ENCODE results near the gene OXNAD1. TPM values are rescaled to one million over a fixed set of nuclear protein-coding genes. Genes with fewer than 3 reads are reported as not detected.
"Not testable (repeated sequence)": the region's sequence is repeated elsewhere in the genome, so short reads cannot be mapped to it uniquely, and the experiment has no call there.

Gene OXNAD1
- polyA plus RNA-seq, 4 donors, result 8.5 to 19.1 (median 18.4) TPM

DNA sequence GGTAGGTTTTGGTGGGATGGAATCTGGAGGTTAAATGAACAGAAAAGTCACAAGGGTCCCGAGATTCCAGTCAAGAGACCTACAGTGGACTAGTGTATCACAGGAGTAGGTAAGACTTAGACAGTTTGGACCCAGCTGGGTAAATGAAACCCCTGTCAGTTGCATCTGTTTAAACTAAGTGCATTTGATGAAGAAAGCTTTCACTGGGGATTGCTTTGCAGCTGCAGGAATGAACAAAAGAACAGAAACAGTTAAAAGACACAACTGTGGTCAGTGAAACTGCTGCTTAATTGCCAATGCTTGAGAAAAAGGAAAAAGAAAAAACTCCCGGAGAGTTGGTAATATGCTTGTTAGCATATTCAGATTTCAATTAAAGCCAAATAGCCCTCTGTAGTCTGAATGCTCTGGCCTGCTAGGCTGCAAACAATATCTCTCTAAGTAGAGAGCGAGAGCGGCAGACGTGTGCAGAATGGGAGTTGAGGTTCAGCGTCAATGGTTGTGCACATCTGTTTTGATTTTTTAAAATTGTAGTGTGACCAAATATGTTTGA is 37.1 kb downstream of the OXNAD1 start:
- DNase-seq (ENCODE audit: low read depth in 4 of 4, low spot score in 3 of 4), result no peak

DNA sequence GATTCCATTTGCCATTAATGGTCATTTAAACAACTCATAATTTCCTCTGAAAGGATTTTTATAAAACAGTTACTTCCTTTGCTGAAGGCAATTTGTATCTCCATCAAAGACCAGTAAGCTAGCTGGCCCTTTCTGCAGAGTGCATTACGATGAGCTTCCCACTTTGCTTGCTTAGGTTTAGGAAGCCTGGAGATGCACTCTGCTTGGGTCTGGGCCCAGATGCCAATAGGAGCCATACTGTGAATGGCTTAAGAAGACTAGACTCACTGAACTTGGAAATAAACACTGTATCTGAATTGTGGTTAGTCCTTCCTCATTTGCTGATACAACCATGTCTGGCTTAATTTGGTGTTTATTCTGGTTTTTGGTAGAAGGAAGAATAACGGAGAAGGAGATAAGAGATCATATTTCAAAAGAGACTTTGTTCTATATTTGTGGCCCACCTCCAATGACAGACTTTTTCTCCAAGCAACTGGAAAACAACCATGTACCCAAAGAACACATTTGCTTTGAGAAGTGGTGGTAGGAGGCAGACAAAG is 38.1 kb downstream of the OXNAD1 start:
- DNase-seq (ENCODE audit: low read depth in 4 of 4, low spot score in 3 of 4), result no peak

DNA sequence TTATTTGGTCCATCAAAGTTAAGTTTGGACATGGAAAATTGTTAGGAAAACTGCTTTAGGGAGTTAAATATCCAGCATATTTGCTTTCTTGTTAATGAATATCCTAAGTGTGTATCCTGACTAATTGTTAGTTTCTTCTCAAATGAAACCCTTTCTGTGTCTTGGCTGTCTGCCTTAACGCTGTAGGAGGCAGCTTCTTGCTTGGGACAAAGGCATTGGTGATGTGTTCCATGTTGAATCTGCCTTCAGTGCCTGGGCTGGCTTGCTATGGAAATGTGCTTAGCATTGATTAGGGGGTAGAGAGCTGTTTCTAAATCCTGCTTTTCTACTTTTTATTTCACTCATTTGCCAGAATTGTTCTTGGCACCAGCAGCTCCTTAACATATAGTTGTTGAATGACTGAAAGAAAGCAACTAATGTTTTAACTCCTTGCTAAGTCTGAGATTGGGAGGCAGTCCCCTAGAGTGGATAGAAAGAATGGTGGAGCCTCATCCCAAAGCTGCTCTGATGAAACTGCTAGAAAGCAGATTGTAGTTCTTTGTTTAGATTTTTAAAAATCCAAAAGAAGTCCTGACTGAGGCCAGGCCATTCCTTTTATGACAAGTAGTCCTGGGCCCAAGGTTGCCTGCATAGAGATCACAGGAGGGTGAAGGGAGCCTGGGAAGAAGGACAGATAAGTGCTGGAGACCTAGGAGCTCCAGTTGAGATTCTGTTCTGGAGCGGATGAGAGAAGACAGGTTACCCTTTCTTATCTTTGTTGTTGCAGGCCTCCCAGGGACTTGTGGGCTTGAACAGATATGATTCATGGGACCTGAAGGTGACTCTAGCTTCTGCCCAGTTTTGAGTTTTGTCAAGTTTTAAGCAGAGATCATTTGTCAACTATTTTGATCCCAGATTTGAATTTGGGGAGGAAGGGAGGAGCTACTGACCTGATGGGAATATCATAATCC is 39.3 kb downstream of the OXNAD1 start:
- no peak for DNase-seq (ENCODE audit: low read depth in 4 of 4, low spot score in 3 of 4)

DNA sequence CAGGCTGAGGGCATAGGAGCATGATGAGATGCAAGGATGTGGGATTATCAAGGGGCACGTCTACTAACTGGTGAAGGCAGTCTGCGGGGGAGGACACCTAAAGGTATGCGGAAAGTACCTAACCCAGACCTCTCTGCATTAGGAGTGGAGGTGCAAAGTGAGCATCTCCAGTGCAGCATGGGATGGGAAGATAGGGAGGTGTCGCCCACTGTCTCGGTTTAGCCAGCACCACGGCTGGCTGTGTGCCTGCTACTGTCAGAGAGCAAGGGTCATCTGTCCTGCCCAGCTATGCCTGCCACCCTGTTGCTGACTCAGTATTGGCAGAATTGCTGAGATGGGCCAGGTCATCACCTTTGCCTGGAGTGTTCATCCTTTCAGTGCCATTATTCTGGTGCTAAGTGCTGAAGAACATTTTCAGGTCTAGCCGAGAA is 40.1 kb downstream of the OXNAD1 start:
- no peak for DNase-seq (ENCODE audit: low read depth in 4 of 4, low spot score in 3 of 4)

DNA sequence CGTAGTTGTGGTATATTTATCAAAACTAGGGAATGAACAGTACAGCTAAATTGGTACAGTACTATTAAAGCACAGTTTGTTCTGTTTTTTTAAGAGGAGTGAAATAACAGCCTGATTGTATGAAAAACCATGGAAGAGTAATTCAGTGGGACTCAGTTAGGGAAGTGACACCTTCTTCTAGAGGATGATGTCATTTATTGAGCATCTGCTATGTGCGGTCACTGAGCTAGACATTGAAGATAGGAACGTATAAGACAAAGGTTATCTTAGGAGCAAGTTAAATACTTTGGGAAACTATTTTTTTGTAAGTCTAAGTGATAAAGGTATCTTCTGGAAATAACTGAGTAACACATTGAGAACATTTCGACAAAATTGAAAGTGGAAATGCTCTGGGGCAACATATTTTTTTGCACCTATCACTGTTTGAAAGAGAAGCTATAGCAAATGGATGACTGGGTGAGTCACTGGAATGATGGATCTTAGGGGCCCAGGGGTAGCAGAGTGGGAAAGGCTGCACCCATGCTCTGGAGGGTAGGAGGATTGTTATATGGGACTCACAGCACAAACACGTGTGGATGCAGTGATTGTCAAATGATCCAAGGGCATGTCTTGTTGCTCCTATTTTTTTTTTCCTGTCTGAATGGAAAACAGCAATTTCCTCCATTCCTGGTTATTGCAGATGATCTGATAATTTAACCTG is 43.0 kb downstream of the OXNAD1 start:
- no peak for DNase-seq (ENCODE audit: low read depth in 4 of 4, low spot score in 3 of 4)

DNA sequence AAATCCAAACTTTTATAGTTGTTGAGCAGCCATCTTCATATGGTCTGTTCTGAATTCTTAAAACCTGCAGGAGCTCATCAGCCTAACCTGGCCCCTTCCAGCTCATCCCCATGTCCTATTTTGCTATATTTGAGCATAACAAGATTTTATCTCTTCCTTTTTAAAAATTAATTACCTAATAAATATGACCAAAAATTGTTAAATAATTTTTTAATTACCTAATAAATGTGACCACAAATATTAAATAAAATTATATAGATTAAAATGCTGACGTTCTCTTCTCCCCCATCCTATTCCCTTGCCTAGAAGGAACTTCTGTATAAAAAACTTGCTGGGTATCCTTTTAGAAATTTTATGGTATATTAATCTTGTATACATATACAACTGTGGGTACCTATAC is 43.7 kb downstream of the OXNAD1 start:
- DNase-seq (ENCODE audit: low read depth in 4 of 4, low spot score in 3 of 4), result no peak

DNA sequence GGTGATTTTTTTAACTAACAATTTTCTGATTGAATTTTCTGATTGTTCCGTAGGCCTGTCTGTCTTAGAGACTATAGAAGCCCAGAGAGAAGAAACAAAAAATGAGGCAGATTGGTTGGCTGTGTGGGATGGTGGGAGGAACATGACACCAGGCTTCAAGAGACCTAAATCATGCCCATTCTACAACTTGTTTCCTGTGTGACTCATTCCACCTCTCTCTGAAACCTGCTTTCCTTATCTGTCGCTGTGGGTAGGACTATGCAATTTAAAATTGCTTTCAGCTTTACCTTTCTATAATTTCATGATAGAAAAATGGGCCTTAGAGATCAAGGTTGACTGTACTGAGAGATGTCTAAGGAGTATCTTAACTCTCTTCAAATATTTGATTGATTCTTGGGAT is 44.5 kb downstream of the OXNAD1 start:
- DNase-seq (ENCODE audit: low read depth in 4 of 4, low spot score in 3 of 4), result no peak

DNA sequence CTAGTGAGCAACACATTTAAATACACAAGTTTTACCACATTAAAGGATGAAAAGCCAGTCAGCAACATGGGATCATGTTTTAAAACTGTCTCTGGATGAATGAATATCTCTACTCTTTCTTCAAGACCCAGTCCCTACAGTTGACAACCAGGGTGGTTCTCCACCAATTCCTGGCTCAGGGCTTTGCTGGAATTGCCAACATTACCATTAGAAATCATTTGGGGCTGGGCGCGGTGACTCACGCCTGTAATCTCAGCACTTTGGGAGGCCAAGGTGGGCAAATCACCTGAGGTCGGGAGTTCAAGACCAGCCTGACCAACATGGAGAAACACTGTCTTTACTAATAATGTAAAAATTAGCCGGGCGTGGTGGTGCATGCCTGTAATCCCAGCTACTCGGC is 45.5 kb downstream of the OXNAD1 start:
- not testable (repeated sequence) for DNase-seq (ENCODE audit: low read depth in 4 of 4, low spot score in 3 of 4)

DNA sequence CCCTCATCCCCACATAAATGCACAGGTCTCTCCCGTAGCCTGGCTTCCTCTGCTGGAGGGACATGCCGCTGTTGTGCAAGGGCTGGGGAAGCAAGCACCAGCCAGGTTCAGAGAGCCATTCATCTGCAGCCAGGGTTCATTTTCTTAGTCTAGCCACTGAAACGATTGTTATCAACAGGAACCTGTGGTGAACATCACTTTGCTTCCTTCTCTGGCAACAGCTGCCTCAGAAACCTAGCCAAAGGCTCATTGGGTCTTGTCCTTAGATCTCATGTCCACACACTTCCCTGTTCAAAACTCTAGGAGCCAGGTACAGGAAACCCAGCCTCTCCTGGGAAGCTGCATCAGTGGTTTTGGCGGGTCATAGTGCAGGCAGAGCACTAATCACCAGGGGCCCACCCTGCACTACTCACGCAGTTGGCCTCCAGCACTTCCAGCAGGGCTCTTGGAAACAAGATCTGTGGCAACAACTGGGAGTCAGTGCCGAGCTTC is 47.0 kb downstream of the OXNAD1 start:
- no peak for DNase-seq (ENCODE audit: low read depth in 4 of 4, low spot score in 3 of 4)

DNA sequence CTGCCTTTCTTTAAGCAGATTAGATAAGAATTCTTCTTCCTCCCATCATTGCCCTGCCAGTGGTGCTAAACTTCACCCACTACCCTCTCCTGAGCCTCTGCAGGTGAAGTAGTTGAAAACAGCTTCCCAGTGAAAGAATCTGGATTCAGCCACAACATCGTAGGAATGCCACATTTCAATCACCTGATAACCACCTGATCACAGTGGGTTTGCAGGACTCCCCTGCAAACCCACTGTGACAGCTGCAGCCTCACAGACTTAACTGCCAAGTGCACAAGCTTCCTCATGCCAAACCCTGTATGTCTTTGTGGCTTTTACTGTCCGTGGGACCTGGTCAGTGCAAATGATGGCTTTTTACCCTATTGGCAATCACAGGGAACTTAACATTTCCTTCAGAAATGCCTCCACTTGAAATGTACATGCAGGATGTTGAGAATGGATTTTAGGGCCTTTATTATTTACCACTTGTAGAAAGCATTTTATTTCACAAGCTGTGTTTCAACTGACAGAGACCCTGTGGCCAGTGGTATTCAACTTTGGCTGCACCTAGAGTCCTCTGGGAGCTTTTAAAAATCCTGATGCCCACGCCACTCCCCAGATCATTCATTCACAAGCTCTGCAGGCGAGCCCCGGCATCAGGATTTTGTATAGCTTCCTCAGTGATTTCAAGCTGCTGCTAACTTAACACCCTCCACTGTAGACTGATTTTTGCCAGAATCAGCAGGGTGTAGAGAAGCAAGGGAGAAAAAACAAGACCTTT is 49.1 kb downstream of the OXNAD1 start:
- DNase-seq (ENCODE audit: low read depth in 4 of 4, low spot score in 3 of 4), result no peak

DNA sequence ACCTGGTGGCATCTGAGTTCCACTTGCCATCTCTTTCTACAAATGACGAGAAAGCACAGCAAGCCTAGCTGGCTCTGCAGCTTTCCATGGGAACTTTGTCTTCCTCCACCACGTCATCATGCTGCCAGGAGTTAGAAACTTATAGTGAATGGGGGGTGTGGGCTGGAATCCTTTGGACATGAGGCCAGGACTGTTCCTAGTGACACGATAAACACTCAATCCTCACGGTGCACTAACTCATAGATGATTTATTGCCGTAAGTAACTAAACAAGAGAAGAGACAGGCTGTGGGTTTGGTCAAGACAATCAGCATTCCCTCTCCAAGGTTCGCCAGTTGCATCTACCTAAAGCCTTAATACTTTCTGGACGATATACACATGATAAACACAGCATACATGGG is 50.6 kb downstream of the OXNAD1 start:
- DNase-seq (ENCODE audit: low read depth in 4 of 4, low spot score in 3 of 4), result no peak

DNA sequence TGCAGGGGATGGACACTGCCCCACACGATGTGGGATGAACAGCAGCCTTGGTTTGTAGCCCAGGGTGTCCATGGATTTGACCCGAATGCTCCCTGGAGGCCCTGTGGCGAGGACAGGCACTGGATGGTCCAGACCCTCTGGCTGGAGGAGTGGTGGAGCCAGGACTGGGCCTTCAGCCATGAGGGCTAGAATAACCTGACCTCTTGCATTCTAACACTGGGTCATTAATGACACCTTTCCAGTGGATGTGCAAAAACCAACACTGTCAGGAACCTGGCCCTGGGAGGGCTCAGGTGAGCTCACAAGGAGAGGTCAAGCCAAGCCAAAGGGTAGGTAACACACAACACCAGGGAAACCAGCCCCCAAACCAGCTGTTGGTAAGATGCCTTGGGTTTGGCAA is 51.4 kb downstream of the OXNAD1 start:
- DNase-seq (ENCODE audit: low read depth in 4 of 4, low spot score in 3 of 4), result no peak

DNA sequence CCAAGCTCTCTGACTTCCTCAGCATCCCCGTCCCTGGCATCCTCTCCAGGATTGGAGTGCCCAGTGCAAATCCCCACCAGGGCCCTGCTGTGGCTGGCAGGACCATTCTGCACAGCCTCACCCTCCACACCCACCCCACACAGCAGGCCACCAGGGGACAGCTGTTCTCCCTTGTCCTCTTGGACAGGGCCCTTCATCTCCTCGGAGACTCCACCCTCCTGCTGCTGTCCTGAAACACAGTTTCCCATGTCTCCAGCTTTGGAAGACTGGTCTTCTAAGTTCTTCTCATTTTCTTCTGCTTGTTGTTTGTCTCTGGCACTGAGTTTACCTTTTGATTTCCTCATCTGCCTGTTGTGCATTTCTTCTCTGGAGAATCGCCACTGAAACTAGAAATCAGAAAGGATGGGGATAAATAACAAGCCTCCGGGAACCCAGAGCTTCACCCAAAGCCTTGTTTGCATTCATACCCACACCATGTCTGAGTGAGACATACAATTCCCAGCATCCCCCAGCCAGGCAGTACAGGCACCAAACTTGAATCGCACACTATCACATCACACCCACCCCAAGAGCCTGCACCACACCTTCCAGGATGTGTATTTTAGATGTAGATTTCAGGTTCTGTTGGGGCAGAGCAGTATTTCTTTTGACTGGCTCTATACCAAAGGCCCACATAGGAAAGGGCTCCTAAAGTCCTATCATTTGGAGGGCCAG is 52.0 kb downstream of the OXNAD1 start:
- DNase-seq (ENCODE audit: low read depth in 4 of 4, low spot score in 3 of 4), result no peak

DNA sequence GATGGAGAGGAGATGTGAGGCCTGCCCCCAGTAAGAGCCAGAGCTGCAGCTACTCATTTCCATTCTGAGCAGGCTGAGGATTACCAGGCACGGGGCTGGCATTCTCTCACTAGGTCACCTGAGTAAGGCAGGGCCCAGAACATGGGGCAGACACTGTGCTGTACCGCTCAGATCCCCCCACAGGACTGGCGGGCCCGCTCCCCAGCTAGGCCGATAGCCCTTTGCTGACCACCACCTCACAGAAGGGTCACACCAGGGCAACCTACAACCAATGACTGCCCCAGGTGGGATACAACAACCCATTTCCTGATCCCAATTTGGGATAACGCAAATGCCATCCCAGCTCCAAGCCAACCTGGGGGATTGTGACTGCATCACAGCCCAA is 52.5 kb downstream of the OXNAD1 start:
- DNase-seq (ENCODE audit: low read depth in 4 of 4, low spot score in 3 of 4), result no peak

DNA sequence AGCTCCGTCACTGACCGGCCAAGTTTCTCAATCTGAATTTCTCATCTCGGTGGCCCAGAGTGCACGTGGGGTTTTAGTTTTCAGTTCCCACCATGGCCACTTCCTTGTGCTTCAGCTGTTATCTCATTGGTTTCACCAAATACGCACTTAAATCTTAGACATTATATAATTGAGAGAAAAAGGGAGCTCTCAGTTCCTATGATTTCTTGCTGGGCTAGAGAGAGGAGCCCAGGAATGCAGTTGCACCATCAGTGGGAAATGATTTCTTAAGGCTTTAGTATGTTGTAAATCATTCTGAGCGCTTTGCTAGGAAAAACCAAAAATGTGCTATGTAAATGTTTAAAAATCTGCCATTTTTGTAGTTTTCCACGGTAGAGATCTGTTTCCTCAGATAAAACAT is 53.2 kb downstream of the OXNAD1 start:
- no peak for DNase-seq (ENCODE audit: low read depth in 4 of 4, low spot score in 3 of 4)

DNA sequence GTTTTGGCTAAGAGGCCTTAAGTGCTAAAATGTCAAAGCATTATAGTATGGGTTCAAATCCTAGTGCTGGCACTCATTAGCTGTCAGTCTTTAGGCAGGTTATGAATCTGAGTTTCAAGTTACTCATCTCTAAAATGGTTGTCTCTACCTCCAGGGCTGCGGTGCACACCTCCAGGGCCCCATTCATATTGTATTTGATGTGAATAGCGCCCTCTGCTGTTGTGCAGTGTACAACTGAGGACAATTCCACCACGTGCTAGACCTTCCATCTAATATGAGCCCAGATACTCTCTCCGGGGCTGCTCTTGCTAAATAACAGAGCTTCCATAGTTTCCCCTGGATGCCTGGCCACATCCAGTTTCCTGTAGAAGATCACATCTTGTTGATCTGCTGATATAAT is 54.3 kb downstream of the OXNAD1 start:
- no peak for DNase-seq (ENCODE audit: low read depth in 4 of 4, low spot score in 3 of 4)

DNA sequence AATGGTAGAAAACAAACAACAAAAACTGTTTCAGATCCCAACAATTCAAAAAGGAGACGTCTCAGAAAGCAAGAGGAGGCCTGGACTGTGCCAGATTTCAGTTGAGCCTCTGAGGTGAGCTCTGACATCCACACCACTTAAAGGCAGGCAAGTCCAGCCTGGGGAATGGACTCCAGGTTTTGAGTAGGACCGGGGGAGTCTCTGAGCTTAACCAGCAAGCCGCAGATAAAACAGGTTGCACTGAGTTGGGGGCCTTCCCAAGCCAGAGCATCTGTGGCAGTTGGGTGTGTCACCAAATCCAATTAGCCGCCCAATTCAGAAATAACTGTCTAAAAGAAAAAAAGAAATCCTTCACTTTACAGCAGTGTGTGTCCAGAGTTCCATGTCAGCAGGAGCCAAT is 54.7 kb downstream of the OXNAD1 start:
- DNase-seq (ENCODE audit: low read depth in 4 of 4, low spot score in 3 of 4), result no peak

DNA sequence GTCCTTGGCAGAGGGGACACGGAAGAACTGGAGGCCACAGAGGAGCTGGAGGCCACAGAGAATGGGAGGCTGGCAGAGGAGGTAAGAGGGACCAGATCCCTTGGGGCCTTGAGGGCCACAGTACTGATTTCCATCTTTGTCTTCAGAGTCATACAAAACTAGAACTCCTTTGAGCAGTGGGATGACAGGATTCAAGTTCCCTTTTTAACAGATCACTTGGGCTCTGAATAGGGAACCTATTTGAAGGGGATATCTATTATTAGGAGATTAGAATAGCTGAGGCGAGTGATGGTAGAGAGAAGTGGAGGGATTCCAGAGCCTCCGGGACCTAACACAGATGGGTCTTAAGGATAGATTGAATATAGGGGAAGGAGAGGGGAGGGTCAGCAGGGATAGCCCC is 55.7 kb downstream of the OXNAD1 start:
- DNase-seq (ENCODE audit: low read depth in 4 of 4, low spot score in 3 of 4), result no peak

DNA sequence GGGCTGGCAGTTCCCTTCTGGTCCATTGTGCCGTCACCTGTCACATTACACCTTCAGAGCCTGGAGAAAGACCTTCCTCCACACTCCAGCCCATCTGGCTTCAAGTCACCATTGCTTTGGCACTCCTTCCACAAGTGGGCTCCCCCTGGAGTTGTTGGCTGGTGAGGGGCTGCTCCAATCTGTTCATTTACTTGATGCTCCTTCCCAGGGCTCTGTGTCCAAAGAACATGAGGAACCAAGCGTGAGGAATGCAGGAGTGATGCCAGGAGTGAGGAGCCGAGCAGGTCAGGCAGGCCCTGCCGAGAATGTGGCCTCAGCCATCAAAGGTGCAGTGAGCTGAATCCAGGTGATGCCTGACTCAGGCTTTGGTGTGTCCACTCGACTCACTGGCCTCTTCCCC is 57.2 kb downstream of the OXNAD1 start:
- no peak for DNase-seq (ENCODE audit: low read depth in 4 of 4, low spot score in 3 of 4)

DNA sequence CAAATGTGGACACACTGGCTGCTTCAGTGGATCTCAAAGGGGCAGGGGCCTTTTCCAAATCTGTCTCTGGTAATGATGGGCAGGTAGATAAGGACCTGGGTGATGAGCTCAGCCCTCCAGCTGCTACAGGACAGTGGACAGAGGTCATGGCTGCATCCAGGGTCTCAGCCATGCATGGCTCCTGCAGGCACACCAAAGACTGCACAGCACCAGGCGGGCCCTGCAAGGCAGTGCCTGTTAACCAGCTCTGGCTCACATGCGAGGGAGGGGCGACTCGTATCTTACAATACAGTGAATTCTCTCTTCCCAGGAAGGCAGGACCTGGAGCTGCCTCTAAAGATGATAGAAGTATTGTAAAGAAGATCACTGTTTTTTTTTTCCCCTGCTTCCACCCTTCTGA is 58.7 kb downstream of the OXNAD1 start:
- no peak for DNase-seq (ENCODE audit: low read depth in 4 of 4, low spot score in 3 of 4)

All from left renal pelvis (tissue), 4 donors.